ENCODE measurements around the gene NPTN.
"Not testable (repeated sequence)": the region's sequence is repeated elsewhere in the genome, so short reads cannot be mapped to it uniquely, and the experiment has no call there.

Gene NPTN

DNA sequence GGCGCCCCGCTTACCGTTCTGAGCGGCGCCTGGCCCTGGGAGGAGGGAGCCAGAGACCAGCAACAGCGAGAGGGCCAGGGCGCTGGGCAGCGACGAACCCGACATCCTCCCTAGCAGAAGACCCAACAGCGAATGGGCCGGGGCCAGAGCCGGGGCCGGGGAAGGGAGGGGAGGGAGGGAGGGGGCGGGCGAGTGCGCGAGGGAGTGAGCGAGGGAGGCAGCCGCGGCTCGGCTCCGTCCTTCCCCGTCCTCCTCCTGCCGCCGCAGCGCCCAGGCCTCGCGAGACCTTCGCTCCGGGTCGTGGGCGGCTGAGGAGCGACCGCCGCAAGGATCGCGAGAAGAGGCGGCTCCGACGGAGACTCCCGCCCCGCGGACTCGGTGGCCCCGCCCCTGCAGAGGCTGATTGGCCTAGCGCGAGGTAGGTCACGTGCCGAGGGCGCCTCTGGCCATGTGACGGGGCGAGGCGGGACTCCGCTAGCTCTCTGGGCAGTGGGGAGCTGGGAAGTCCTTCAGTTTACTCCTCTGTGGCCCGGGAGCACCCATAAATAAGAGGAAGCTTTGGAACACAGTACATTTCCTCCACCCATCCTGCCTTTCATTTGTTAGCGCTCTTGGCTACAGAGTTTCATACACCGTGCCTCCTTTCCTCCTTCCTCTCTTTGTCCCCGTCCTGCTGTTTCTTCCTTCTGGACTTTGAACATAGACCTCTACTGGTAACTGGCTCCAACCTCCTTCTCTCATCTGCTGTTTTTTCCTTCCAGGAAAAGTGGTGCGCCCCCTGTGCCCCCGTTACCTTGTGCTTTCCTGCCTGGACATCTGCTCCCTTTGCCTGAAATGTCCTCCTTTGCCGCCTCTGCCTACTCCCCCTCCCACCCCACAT, at the start of gene NPTN:
TSS of gene NPTN (minus strand) at position 279 of the 880 bp plus-strand sequence. CDS start at position 105, 174 bp downstream.
- peak; percentile 99 for DNase-seq (ENCODE audit: low read depth)

DNA sequence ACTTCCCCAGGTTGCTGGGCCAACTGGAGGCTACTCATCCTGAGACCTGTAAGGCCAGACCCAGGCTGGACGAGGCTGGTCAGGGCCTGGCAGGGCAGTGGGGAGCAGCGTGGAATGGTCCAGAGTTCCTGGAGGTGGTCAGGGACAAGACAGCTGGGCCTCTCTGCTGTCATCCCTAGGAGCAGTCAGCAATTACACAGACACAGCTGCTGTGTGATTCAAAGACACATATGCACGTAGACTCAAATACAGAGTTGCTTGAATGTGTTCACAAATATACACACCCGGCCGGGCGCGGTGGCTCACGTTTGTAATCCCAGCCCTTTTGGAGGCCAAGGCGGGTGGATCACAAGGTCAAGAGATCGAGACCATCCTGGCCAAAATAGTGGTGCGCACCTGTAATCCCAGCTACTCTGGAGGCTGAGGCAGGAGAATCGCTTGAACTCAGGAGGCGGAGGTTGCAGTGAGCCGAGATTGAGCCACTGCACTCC, 49.5 kb upstream of the NPTN start:
- DNase-seq (ENCODE audit: low read depth): no peak

DNA sequence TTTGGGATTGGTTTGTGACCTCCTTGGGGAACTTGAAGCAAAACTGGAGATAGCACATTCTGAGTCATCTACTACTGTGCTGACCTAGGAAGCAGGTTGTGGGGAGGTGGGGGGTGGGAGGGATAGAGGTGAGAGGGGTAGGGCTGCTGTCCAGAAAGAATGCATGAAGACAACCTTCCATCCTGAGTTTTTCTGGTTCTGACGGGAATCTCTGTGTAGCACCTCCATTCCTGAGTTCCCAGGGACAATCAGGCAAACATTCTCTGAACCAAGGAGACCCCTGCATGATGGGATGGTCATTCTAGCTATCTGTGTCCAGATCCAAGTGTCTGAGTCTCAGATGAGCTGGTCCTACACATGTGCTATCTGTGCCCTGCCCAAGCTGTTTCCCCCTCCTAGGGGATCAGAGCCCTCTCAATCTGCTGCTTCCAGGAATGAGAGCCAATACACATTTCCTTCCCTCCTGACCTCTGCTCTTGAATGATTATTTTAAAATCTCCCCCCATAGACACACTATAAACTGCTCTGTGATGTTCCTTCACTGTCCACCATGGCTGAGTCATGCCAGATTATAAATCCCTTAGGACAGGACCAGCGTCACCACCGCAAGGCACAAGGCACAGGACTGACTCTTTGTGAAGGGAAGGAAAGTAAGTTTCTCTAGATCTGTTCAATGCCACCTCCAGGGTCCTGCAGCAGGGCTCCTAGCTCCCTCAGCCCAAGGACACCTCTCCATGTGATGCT, 48.8 kb upstream of the NPTN start:
- DNase-seq (ENCODE audit: low read depth): no peak

DNA sequence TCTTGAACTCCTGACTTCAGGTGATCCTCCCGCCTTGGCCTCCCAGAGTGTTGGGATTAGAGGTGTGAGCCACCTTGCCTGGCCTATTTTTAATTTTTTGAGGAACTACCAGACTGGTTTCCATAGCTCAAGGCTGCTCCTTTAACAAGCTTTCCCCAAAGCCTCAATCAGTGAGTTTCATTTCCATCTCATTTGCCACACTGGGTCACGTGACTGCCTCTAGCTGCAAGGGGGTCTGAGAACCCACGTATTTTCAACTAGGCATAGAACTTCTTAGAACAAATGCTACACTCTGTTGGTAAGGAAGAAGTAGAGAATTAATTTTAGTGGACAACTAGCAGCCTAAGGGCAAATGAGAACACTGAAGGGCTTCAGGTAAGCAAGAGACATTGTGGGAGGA, 47.9 kb upstream of the NPTN start:
- DNase-seq (ENCODE audit: low read depth): no peak

DNA sequence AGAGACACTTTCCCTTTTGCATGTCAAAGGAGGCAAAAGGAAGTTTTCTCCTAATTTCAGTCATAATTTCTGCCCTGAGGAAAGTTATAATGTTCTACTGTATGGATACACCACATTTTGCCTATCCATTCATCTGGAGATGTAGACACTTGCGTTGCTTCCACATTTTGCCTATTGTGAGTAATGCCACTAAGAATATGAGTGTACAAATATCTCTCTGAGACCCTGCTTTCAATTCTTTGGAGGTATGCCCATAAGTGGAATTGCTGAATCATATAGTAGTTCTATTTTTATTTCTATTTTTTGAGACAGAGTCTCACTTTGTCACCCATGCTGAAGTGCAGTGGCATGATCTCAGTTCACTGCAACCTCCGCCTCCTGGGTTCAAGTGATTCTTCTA, 47.4 kb upstream of the NPTN start:
- DNase-seq (ENCODE audit: low read depth): no peak

DNA sequence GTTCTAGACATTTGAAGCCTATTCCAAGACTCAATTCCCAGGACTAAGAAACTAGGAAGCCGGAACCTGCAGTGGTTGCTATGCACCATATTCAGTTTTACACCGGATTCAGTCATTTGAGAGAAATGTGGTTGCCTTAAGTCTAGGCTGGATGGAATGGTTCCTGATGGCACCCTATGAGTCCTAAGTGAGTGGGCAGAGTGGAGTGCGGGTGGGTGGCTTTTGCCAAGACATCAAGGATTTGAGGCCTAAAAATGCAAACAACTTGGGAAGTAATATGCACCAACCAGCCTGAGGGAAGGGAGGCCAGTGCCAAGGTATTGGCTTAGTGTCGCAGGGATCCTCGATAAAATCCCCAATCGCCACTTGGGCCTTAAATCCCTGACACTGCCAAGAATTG, 46.8 kb upstream of the NPTN start:
- DNase-seq (ENCODE audit: low read depth): no peak

DNA sequence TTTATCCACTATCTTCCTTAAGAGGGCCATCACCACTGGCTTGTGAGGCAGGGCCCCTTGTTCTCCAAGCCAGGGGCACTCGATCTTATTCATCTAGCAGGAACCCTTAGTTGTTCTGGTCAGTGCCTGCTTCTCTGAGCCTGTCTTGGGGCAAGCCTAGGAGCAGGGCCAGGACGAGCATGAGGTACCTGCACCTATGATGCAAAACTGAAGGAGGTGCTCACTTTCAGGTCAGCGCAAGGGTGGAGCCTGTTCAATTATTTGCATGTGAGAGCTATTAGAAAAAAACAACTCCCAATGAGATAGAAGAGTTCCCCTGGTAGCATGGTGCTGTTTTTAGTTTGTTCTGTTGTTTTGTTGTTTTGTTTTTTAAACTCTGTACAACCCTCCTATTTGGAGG, 46.0 kb upstream of the NPTN start:
- no peak for DNase-seq (ENCODE audit: low read depth)

DNA sequence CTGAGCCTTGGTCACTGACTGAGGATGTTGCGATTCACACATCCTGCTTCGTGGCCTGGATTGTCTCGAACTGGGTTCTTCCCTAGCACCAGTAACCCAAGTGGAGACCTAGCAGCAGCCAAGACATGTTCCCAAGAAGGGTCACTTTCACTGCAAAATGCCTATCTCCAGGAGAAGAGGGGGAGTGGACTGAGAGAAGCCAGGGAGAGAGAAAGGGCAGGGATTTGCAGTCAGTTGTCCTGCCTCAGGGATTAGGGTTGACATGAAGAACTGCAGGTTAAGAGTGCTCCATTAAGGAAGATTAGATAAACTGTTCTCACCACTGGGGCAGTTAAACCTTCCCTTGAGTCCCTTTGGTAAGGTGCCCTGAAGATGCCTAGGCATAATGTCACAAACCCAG, 45.3 kb upstream of the NPTN start:
- no peak for DNase-seq (ENCODE audit: low read depth)

DNA sequence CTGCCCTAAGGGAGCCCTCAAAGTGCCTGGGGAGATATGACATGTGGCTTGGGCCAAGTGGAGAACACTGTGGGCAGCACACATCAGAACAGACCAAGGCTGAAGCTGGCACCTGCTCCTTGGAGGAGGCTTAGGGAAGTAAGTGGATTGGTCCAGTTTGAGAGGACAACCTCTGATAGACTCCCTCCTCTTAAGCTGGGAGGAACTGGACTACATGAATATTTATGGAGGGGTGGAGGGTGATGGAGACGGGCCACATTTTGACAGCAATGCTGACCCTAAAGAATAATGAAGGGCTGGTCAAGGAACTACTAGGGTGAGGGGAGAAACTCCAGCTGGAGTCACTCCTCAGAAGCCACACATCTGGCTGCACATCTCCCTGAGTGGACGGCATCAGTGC, 44.5 kb upstream of the NPTN start:
- DNase-seq (ENCODE audit: low read depth): no peak

DNA sequence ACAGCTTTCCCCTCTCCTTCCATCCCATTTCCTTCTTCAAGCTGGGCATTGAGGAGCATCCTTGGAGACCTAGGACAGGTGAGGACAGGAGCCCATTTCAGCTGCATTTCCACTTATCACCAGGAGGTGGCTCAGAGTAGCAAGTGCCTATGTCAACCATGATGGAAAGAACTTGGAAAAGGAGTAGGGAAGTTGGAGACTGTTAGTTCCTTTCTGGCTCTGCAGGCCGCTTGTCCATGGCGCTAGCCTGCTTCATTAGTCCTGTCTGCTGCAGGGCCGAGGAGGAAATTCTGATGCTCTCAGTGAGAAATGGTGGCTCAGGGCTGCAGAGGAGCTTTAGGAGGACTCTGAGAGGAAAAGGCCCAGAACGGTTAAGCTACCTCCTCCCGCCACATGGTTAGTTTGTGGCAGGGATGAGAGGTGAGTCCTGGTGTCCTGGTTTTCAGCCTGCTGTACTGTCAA, 44.0 kb upstream of the NPTN start:
- peak; percentile 26 for DNase-seq (ENCODE audit: low read depth)

DNA sequence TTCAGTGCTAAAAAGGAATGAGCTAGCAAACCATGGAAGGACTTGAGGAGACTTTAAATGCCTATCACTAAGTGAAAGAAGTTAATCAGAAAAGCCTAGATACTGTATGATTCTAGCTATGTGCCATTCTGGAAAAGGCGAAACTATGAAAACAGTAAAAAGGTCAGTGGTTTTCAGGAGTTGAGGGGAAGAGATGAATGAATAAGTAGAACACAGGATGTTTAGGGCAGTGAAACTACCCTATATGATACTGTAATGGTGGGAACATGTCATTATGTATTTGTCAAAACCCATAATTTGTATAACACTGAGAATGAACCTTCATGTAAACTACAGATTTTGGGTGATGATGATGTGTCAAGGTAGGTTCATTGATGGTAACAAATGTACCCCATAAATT, 41.4 kb upstream of the NPTN start:
- no peak for DNase-seq (ENCODE audit: low read depth)

DNA sequence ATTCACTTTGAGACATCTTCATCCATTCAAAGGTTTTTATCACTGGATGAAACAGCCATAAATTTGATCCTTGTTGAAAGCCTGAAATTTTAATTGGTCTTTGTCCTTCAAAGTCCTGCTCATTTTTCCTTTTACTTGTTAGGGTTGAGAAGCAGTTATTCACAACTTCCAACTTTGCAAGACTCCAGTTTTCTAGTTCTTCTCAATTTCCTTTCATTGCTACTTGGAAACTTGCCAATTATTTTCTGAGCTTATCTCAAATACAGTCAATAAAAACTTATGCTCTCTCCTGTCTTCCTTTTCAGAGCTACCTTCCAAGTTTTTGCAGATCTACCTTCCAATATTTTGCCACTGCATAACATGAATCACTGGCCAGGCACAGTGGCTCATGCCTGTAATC, 27.3 kb upstream of the NPTN start:
- DNase-seq (ENCODE audit: low read depth): no peak

DNA sequence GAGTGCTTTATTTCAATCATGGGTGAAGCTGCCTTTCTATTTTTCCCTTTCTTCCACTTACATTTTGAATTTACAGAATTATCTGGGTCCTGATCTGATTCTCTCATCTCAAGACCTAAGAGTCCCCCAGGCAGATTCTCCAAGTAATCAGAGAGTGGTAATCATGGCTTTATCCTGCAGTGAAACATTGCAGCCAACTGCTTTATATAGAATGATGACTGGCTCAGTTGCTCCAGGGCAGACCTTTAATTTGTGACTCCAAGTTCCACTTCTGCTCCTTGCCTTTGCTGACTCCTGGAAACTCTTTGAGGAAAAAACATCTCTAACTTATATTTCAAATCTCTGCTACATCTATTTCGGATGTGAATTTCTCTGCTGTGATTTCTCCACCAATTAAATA, 25.5 kb upstream of the NPTN start:
- DNase-seq (ENCODE audit: low read depth): no peak

DNA sequence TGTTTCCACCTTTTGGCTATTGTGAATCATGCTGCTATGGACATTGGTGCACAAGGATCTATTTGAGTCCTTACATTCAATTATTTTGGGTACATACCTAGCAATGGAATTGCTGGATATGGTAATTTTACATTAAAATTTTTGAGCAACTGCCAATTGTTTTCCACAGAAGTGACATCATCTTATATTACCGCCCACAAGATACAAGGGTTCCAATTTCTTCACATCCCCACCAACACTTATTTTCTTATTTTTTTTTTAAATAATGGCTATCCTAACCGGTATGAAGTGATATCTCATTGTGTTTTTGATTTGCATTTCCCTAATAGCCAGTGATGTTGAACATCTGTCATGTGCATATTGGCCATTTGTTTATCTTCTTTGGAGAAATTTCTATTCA, 22.5 kb upstream of the NPTN start:
- no peak for DNase-seq (ENCODE audit: low read depth)

DNA sequence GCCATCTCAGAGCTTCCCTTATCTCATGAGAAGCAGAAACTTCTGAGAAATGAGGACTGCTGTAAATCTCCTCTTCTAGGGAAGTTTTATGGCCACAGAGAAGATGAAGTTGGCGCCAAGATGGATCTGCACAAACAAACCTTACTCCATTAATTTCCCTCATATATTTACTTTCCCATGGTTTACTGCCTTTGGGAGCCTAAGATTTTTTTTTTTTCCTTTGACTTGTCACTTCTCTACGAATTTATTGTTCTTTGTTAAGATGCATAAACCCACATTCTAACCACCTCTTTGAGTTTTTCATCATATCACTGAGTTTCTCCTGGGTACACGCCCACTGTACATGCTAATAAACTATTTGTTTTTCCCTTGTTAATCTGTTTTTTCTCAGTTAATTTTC, 21.5 kb upstream of the NPTN start:
- DNase-seq (ENCODE audit: low read depth): no peak

DNA sequence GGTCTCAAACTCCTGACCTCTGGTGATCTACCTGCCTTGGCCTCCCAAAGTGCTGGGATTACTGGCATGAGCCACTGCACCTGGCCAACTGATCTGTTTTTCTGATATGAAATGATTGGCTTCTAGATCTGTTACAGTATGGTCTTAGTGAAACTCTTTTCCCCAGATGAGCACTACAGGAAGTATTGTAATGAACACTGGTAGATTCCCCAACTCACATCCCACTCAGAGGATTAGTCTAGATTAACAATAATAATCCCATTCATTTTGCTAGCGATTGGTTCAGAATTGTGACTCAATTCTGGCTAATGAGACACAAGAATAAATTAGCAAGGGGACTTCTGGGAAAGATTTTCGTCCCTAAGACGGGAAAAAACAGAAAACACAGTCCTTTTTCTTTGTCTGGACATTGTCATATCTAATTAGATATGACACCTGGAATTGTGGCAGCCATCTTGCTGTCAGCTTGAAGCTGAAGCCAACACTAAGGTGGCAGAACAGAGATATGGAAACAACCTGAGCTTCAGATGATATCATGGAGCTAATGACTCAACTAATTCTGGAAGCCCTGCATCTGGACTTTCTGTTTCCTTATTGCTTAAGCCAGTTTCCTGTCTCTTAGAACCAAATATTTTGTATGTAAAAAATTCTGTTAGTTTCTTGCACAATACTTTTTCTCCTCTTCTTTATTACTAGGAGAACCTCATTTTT, 17.4 kb upstream of the NPTN start:
- DNase-seq (ENCODE audit: low read depth): no peak

DNA sequence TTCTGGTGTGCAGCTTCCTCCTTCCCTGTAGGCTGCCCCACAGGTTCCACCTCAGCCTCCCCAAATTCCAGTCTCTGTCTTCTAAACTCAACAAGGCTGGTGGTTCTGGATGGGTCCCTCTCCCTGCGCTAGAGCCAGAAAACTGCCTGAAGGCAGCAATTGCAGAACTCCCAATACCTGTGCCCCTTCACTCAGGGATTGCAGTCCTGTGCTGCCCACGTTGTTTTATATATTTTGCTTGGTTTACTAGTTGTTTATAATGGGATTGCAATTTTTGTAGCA, 14.8 kb upstream of the NPTN start:
- DNase-seq (ENCODE audit: low read depth): no peak

DNA sequence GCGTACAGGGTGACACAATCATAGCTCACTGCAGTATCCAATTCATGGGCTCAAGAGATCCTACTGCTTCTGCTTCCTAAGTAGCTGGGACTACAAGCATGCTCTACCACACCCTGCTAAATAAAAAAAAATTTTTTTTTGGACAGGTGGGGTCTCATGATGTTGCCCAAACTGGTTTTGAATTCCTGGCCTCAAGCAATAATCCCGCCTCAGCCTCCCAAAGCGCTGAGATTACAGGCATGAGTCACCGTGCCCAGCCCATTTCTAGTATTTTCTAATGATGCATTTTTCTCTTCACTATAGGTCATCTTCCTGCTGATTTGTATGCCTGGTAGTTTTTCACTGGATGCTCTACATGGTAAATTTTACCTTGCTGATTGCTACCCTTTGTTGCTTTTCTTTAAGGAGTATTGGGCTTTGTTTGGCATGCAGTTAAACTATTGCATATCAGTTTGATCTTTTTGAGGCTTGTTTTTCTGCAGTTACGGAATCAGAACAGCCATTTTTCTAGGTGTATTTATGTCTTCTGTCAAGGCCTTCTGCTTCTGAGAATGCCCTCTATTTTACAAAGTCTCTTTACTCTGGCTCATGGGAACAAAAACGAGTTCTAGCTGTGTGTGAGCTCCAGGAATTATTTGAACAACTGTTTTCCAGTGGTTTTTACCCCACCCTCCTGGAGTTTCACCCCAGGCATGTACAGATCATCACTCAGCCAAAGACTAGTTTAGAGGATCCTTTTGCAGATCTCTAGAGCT, 14.2 kb upstream of the NPTN start:
- no peak for DNase-seq (ENCODE audit: low read depth)

DNA sequence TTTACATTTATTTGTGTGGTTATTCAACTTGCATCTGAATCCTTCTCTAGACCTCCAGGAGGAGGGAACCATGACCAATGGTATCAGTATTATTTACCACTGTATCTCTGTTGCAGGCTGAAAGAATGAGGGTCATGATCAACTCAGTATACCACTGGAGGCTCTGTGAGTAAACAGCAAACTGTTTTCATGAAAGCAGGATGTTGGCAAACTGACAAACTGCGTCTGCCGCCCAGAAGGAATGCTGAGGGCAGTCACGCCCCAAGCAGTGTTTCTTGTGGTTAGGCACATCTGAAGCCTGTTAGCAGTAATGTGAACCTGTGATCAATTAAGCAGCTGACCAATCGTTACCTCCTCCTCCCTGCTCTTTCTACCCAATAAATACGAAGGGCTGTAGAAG, 6.3 kb upstream of the NPTN start:
- DNase-seq (ENCODE audit: low read depth): not testable (repeated sequence)

DNA sequence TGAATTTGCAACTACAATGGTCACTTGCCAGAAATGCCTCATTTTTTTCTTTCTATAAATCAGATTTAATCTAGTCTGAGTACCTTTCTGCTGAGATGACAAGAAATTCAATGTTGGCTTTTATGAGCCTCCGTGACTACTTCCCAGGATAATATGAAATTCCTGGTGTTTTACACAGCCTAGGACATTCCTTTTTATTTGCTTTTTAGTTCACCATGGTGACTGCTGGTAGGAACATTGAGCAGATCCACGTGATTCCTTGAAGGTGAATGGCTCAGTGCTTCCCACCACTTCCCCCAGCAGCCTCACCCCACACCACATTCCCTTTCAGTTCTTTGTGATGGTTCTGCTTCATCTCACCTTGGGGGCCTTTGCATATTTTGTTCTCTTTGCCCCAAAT, 4.3 kb upstream of the NPTN start:
- DNase-seq (ENCODE audit: low read depth): no peak

DNA sequence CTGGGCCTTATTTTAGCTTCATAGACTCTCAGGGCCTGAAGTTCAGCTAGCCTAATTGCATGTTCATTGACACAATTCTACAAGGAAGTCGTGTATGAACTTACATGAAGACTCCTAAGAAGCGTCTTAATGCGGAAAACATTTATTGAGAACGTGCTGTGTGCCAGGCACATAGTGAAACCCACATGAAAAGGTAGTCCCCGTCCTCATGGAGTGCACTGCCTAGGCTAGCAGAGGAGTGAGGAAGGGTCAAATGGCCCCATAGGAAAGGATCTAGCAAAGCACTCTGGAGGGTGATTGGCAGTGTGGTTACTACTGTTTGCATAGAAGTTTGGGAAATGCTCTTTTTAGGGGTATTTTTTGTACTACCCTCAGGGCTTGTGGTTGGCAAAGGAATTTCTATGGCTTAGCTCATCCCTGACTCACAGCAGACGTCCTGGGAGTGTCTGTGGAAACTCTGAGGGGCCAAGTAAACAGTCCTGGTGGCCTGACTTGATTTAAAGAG, 854 bp upstream of the NPTN start:
- DNase-seq (ENCODE audit: low read depth): no peak

DNA sequence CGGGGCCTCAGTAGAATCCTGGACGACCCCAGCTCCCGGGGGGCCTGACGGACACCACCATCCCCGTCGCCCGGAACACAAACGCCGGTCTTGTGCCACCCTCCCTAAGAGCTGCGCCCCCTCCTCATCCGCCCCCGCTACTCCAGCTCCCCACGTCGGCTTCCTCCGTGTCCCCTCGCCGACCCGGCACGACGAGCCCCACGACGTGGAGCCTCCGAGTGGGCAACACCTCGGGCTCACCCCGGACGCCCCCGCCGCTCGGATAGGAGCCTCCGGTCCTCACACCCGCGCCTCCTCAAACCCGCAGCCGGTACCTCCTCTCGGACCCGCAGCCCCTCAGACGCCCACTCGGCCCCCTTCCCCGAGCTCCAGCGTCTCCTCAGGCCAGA, 525 bp downstream of the NPTN start:
- DNase-seq (ENCODE audit: low read depth): no peak
